HepG2 (cell line): ENCODE results near the gene SEC31B. TPM values are rescaled to one million over a fixed set of nuclear protein-coding genes. Genes with fewer than 3 reads are reported as not detected.

Experiments used
- ATAC-seq: fragments of 200-7000 bp; cut with Tn5 transposase; 3 replicates; pipeline ENCODE4 v1.9.1; 2020; ENCODE audit warnings: mild to moderate bottlenecking, moderate library complexity
- BruUV-seq: library from RNA; stranded (reverse); fragments of 400-500 nt; replicated peaks from 2 replicates; lab custom pipeline; 2021; lab: Mats Ljungman, UMichigan
- CTCF ChIA-PET: fragments of 300-600 bp; formaldehyde crosslinking; extraction: SDS; loops from one replicate; lab custom pipeline; 2021; ENCODE audit warnings: low total read pairs, inconsistent platforms, low intra/inter-chr PET ratio; lab: Yijun Ruan, JAX
- POLR2A ChIA-PET: fragments of 350-600 bp; sonication (Branson Sonifier 250); formaldehyde crosslinking; loops from one replicate; lab custom pipeline; 2020; ENCODE audit warnings: antibody characterized with exemption, inconsistent platforms; lab: Yijun Ruan, JAX
- DNase-seq: peaks from one replicate; pipeline ENCODE4 v3.0.0-alpha.2; 2015; ENCODE audit warnings: low spot score
- FAIRE-seq: peaks from 3 replicates; lab custom pipeline; 2011; peaks lifted over from hg19 to GRCh38; lab: Jason Lieb, UNC
- H2AFZ ChIP-seq: one replicate; pipeline ENCODE4 v1.6.1; 2011; ENCODE audit warnings: low read length, inconsistent platforms
- H3K27ac ChIP-seq: fragments of 300-600 bp; 3 replicates; pipeline ENCODE4 v1.8.0; 2011; ENCODE audit warnings: mixed run types, mild to moderate bottlenecking, mixed read lengths, low read length, inconsistent platforms; ENCODE audit not compliant: insufficient read depth; ENCODE audit errors: extremely low read length
- H3K27me3 ChIP-seq, 2 experiments: fragments of 200-600 bp in 1 of 2; 2 replicates in 1 of 2; 3 replicates in 1 of 2; pipeline versions ENCODE4 v1.6.0 to v1.8.0; 2011; ENCODE audit warnings: low read length in 2 of 2, mild to moderate bottlenecking in 2 of 2, moderate library complexity in 2 of 2, inconsistent platforms in 1 of 2; ENCODE audit not compliant: insufficient read depth in 2 of 2, control insufficient read depth in 1 of 2
- H3K36me3 ChIP-seq, 2 experiments: fragments of 200-600 bp in 1 of 2; replicated peaks in 1 of 2; 2 replicates in 1 of 2; 3 replicates in 1 of 2; pipeline versions ENCODE4 v1.5.1 to v1.8.0; 2011; ENCODE audit warnings: low read length in 2 of 2, inconsistent platforms in 1 of 2; ENCODE audit not compliant: insufficient read depth in 2 of 2, control insufficient read depth in 1 of 2
- H3K4me1 ChIP-seq: 2 replicates; pipeline ENCODE4 v1.5.1; 2012; ENCODE audit warnings: low read length, inconsistent platforms; ENCODE audit not compliant: insufficient read depth
- H3K4me2 ChIP-seq: 2 replicates; pipeline ENCODE4 v1.6.0; 2011; ENCODE audit warnings: low read depth, low read length, inconsistent platforms
- H3K4me3 ChIP-seq, 3 experiments: fragments of 200-600 bp in 1 of 3; sonication (generic), shearing (Covaris generic) in 1 of 3; replicated peaks in 1 of 3; 2 replicates each; pipeline ENCODE4 v1.5.1; 2011 to 2016; ENCODE audit warnings: low read length in 3 of 3, inconsistent platforms in 2 of 3, low read depth in 2 of 3, mild to moderate bottlenecking in 2 of 3, control low read depth in 1 of 3, mixed read lengths in 1 of 3; ENCODE audit not compliant: insufficient read depth in 1 of 3
- H3K79me2 ChIP-seq: one replicate; pipeline ENCODE4 v1.6.1; 2011; ENCODE audit warnings: low read length, inconsistent platforms; ENCODE audit not compliant: insufficient read depth
- H3K9ac ChIP-seq: 2 replicates; pipeline ENCODE4 v1.6.0; 2011; ENCODE audit warnings: mild to moderate bottlenecking, low read depth, low read length, inconsistent platforms; ENCODE audit not compliant: insufficient read depth
- H3K9me3 ChIP-seq: 2 replicates; pipeline ENCODE4 v1.5.1; 2012; ENCODE audit warnings: mild to moderate bottlenecking, low read length
- H4K20me1 ChIP-seq: 2 replicates; pipeline ENCODE4 v1.6.0; 2011; ENCODE audit warnings: inconsistent platforms, mild to moderate bottlenecking, low read length, moderate library complexity; ENCODE audit not compliant: insufficient read depth
- ARID2 ChIP-seq: sonication (generic); formaldehyde crosslinking; IDR thresholded peaks from 2 replicates; pipeline ENCODE4 v1.8.1; 2022; ENCODE audit warnings: mild to moderate bottlenecking, missing genetic modification reagents, borderline replicate concordance
- ARID3A ChIP-seq: IDR thresholded peaks from 2 replicates; pipeline ENCODE4 v1.6.1; 2012; ENCODE audit warnings: low read depth, low read length, improper control_type of control experiment
- ATAD3A ChIP-seq: sonication (generic); formaldehyde crosslinking; IDR thresholded peaks from 2 replicates; pipeline ENCODE4 v1.4.0; 2020; ENCODE audit warnings: missing genetic modification reagents
- BCL6 ChIP-seq: IDR thresholded peaks from 2 replicates; pipeline ENCODE4 v1.6.1; 2016; ENCODE audit warnings: missing genetic modification reagents, missing compliant biosample characterization
- CTCF ChIP-seq: sonication (generic); formaldehyde crosslinking; IDR thresholded peaks from 2 replicates; pipeline ENCODE4 v1.5.0; 2020; ENCODE audit warnings: mild to moderate bottlenecking, missing genetic modification reagents, moderate library complexity
- ERF ChIP-seq: IDR thresholded peaks from 2 replicates; pipeline ENCODE4 v1.6.1; 2018; ENCODE audit warnings: missing biosample characterization, missing genetic modification reagents
- GTF3A ChIP-seq: sonication (generic); formaldehyde crosslinking; conservative IDR thresholded peaks from 2 replicates; pipeline ENCODE4 v1.4.0; 2020; ENCODE audit warnings: mild to moderate bottlenecking, missing genetic modification reagents
- HDAC6 ChIP-seq: fragments of 200-600 bp; sonication (generic); IDR thresholded peaks from 2 replicates; pipeline ENCODE4 v1.7.0; 2017; ENCODE audit warnings: mild to moderate bottlenecking, antibody characterized with exemption, low read length, low read depth
- MXD1 ChIP-seq: sonication (generic); formaldehyde crosslinking; IDR thresholded peaks from 2 replicates; pipeline ENCODE4 v1.4.0; 2020; ENCODE audit warnings: mild to moderate bottlenecking, missing genetic modification reagents
- NONO ChIP-seq, 2 experiments: fragments of 450-650 bp in 1 of 2; sonication (generic) in 1 of 2; formaldehyde crosslinking in 1 of 2; IDR thresholded peaks in 1 of 2; conservative IDR thresholded peaks in 1 of 2; 2 replicates each; pipeline versions ENCODE4 v1.6.1 to v1.8.0; 2017 to 2022; ENCODE audit warnings: mild to moderate bottlenecking in 1 of 2, missing genetic modification reagents in 1 of 2, moderate library complexity in 1 of 2
- REL ChIP-seq: sonication (generic); formaldehyde crosslinking; conservative IDR thresholded peaks from 2 replicates; pipeline ENCODE4 v1.8.0; 2022; ENCODE audit warnings: mild to moderate bottlenecking, missing genetic modification reagents, moderate library complexity
- SMC3 ChIP-seq: IDR thresholded peaks from 2 replicates; pipeline ENCODE4 v1.6.1; 2011; ENCODE audit warnings: low read length, improper control_type of control experiment
- SOX5 ChIP-seq: IDR thresholded peaks from 2 replicates; pipeline ENCODE4 v1.6.1; 2016; ENCODE audit warnings: borderline replicate concordance
- STAG1 ChIP-seq: sonication (generic); formaldehyde crosslinking; IDR thresholded peaks from 2 replicates; pipeline ENCODE4 v1.4.0; 2020; ENCODE audit warnings: missing genetic modification reagents
- TAF1 ChIP-seq: sonication (generic); formaldehyde crosslinking; IDR thresholded peaks from 2 replicates; pipeline ENCODE4 v1.4.0; 2020; ENCODE audit warnings: missing genetic modification reagents
- ZKSCAN8 ChIP-seq: IDR thresholded peaks from 2 replicates; pipeline ENCODE4 v1.6.1; 2016; ENCODE audit warnings: borderline replicate concordance, missing genetic modification reagents, missing compliant biosample characterization
- ZNF234 ChIP-seq: sonication (generic); formaldehyde crosslinking; conservative IDR thresholded peaks from 2 replicates; pipeline ENCODE4 v1.5.1; 2020; ENCODE audit warnings: mild to moderate bottlenecking, missing genetic modification reagents
- ZNF362 ChIP-seq: sonication (generic); formaldehyde crosslinking; IDR thresholded peaks from 2 replicates; pipeline ENCODE4 v1.4.0; 2020; ENCODE audit warnings: missing genetic modification reagents, mild to moderate bottlenecking, borderline replicate concordance
- ZNF556 ChIP-seq: sonication (generic); formaldehyde crosslinking; IDR thresholded peaks from 2 replicates; pipeline ENCODE4 v1.4.0; 2020; ENCODE audit warnings: mild to moderate bottlenecking, missing genetic modification reagents, borderline replicate concordance
- ZNF564 ChIP-seq: sonication (generic); formaldehyde crosslinking; IDR thresholded peaks from 2 replicates; pipeline ENCODE4 v1.8.1; 2023; ENCODE audit warnings: mild to moderate bottlenecking, missing genetic modification reagents
- WGBS: methylation state at CpG from one replicate; pipeline ENCODE4 v1.1.6; 2017; ENCODE audit warnings: low lambda C conversion rate; 5-methylcytosine and 5-hydroxymethylcytosine counted together
- in situ Hi-C: cut with HindIII; loops from 2 replicates; pipeline ENCODE4 v1.10.0; 2017; ENCODE audit warnings: low pct_unique_long_range_greater_than_20kb; ENCODE audit not compliant: extremely low pct_ligation_motif_present
- intact Hi-C: fragments of 100-400 bp; cut with micrococcal nuclease; formaldehyde crosslinking; loops from one replicate; pipeline ENCODE4 v1.10.0; 2022; ENCODE audit not compliant: unreplicated experiment
- polyA plus RNA-seq, 8 experiments: library from polyadenylated mRNA; depleted of rRNA in 3 of 8; stranded (reverse) in 7 of 8; unstranded in 1 of 8; fragments of >200 nt; fragmentation: Illumina TruSeq in 4 of 8; extraction: Trizol in 4 of 8; gene quantifications; 2 replicates each; pipeline versions ENCODE4 v1.2.1 to v1.2.3, GENCODE V29; 2011 to 2016; ENCODE audit warnings: low read depth in 4 of 8, missing spikeins in 1 of 8, mixed read lengths in 1 of 8; ENCODE audit not compliant: insufficient read depth in 1 of 8
- total RNA-seq, 5 experiments: library from RNA; depleted of rRNA; stranded (reverse); fragments of >200 nt; fragmentation: Illumina TruSeq; extraction: Trizol; gene quantifications; 2 replicates each; pipeline ENCODE4 v1.2.3, GENCODE V29; 2016; ENCODE audit warnings: low read depth in 1 of 5

Gene SEC31B
- total and polyA plus RNA-seq, 2 of the 13 experiments (the other 11 are each of a cell fraction or from before 2014, with no cell fraction given): 2.0 to 8.3 TPM

GRCh38 chr10:100518761-100519241 lies 860 bp downstream of the SEC31B start:
- intact Hi-C loops: loop anchor here (2.0 to 5.0 kb wide), 2 partner anchors 36 to 360 kb away; no protein-coding TSS in a partner anchor
- peak overlapping the region; percentile 86 for H3K4me2 ChIP-seq
- no peak overlapping the region for H2AFZ ChIP-seq
- peak; percentile 76 for ATAC-seq
- CTCF ChIA-PET: interaction anchor here (1.3 to 3.4 kb wide), 4 partner anchors 36 to 215 kb away, joined by 3 to 32 read pairs (median 10); no protein-coding TSS in a partner anchor
- H3K9me3 ChIP-seq: no peaks in the 10 kb centered on the region
- no peak overlapping the region for H3K27ac ChIP-seq
- no peaks in the 10 kb centered on the region for H3K79me2 ChIP-seq
- no TSS peak for BruUV-seq
- peaks cover 0 to 7% of the 10 kb centered on the region in 2 experiments; a peak in 1 of 5 replicates for H3K36me3 ChIP-seq
- FAIRE-seq: peak; percentile 87
- in situ Hi-C loops: no loop called here
- no peak overlapping the region for H3K9ac ChIP-seq
- peak; percentile 65 for DNase-seq
- peaks cover 14% of the 10 kb centered on the region for H3K4me1 ChIP-seq
- 5% methylated on average over 7 of the region's 7 CpGs for WGBS
- no peaks in the 10 kb centered on the region for H3K27me3 ChIP-seq
- no peaks in the 10 kb centered on the region for H4K20me1 ChIP-seq
- POLR2A ChIA-PET: interaction anchor here (0.6 to 1.7 kb wide), 6 partner anchors 11 to 360 kb away, joined by 3 to 13 read pairs (median 4); partner anchors contain the start of genes HIF1AN, NDUFB8 and SCD
- H3K4me3 ChIP-seq: peak overlapping the region; percentile 41 to 78 (median 60); a peak in 5 of 6 replicates
- no peak for TF ChIP-seq ZNF564
- TF ChIP-seq BCL6: peak; percentile 4; the same call in 1 of the 2 replicates
- no peak for TF ChIP-seq ATAD3A (CRISPR knock-in tag)
- TF ChIP-seq MXD1 (CRISPR knock-in tag): no peak
- peak; percentile 48 for TF ChIP-seq SMC3
- TF ChIP-seq ZNF234 (CRISPR knock-in tag): no peak
- TF ChIP-seq ZNF362 (CRISPR knock-in tag): no peak
- no peak for TF ChIP-seq TAF1 (CRISPR knock-in tag)
- no peak for TF ChIP-seq GTF3A (CRISPR knock-in tag)
- TF ChIP-seq ERF (CRISPR knock-in tag): peak; percentile 18; the same call in 1 of the 2 replicates
- TF ChIP-seq ZNF556 (CRISPR knock-in tag): 0 out of 2 replicates have a peak, but pooled peaks have one; percentile 5
- TF ChIP-seq CTCF (CRISPR knock-in tag): peak; percentile 77
- TF ChIP-seq REL (CRISPR knock-in tag): 0 out of 2 replicates have a peak, but pooled peaks have one; percentile 32
- TF ChIP-seq SOX5 (CRISPR knock-in tag): no peak
- no peak for TF ChIP-seq HDAC6
- TF ChIP-seq ARID2 (CRISPR knock-in tag): no peak
- no peak for TF ChIP-seq ARID3A
- TF ChIP-seq NONO (IDR thresholded peaks at IDR 0.05): no peak
- 0 out of 2 replicates have a peak, but pooled peaks have one; percentile 5 for TF ChIP-seq NONO (CRISPR knock-in tag; conservative IDR thresholded peaks at IDR 0.05)
- TF ChIP-seq ZKSCAN8 (CRISPR knock-in tag): no peak
- TF ChIP-seq STAG1 (CRISPR knock-in tag): peak; percentile 70
